Astrocyte (in vitro differentiated cells and primary cell): ENCODE results near the gene GAB2.

Source experiments
- EZH2 ChIP-seq: IDR thresholded peaks from 2 replicates; pipeline ENCODE4 v1.6.1; 2012; ENCODE audit warnings: mild to moderate bottlenecking, low read length, inconsistent platforms; ENCODE audit not compliant: insufficient read depth
- TF ChIP-seq, protein P1 (sequence below): IDR thresholded peaks from 2 replicates; pipeline ENCODE4 v1.5.1; 2011; ENCODE audit warnings: low read depth, mild to moderate bottlenecking, inconsistent platforms, low read length, moderate library complexity; ENCODE audit not compliant: insufficient read depth

GRCh38 chr11:78295991-78296930, 121.4 kb downstream of the GAB2 start:
- TF ChIP-seq EZH2: no peak
- TF ChIP-seq, protein P1, sequence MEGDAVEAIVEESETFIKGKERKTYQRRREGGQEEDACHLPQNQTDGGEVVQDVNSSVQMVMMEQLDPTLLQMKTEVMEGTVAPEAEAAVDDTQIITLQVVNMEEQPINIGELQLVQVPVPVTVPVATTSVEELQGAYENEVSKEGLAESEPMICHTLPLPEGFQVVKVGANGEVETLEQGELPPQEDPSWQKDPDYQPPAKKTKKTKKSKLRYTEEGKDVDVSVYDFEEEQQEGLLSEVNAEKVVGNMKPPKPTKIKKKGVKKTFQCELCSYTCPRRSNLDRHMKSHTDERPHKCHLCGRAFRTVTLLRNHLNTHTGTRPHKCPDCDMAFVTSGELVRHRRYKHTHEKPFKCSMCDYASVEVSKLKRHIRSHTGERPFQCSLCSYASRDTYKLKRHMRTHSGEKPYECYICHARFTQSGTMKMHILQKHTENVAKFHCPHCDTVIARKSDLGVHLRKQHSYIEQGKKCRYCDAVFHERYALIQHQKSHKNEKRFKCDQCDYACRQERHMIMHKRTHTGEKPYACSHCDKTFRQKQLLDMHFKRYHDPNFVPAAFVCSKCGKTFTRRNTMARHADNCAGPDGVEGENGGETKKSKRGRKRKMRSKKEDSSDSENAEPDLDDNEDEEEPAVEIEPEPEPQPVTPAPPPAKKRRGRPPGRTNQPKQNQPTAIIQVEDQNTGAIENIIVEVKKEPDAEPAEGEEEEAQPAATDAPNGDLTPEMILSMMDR: no peak
